Smooth muscle cell (in vitro differentiated cells): ENCODE measurements around the gene JPH3. TPM values are rescaled to one million over a fixed set of nuclear protein-coding genes. Genes with fewer than 3 reads are reported as not detected.

Experiments
- DNase-seq: peaks from one replicate; lab custom pipeline; 2025; ENCODE audit not compliant: unreplicated experiment; lab: John Stamatoyannopoulos, UW
- H2AFZ ChIP-seq: fragments of 200-600 bp; sonication (generic); 2 replicates; pipeline ENCODE4 v1.6.0; 2016; ENCODE audit warnings: antibody characterized with exemption, low read depth, mild to moderate bottlenecking
- H3F3A ChIP-seq: fragments of 200-600 bp; sonication (generic); 2 replicates; pipeline ENCODE4 v1.6.0; 2017; ENCODE audit warnings: antibody characterized with exemption, low read depth
- H3K27ac ChIP-seq: fragments of 200-600 bp; sonication (generic); 2 replicates; pipeline ENCODE4 v1.5.1; 2016; ENCODE audit warnings: low read depth, mild to moderate bottlenecking
- H3K27me3 ChIP-seq: fragments of 200-600 bp; sonication (generic); 2 replicates; pipeline ENCODE4 v1.6.1; 2016; ENCODE audit warnings: low read depth, mild to moderate bottlenecking
- H3K36me3 ChIP-seq: fragments of 200-600 bp; sonication (generic); 2 replicates; pipeline ENCODE4 v1.5.1; 2016; ENCODE audit warnings: low read depth
- H3K4me1 ChIP-seq: fragments of 200-600 bp; sonication (generic); 2 replicates; pipeline ENCODE4 v1.5.1; 2016; ENCODE audit warnings: low read depth
- H3K4me2 ChIP-seq: fragments of 200-600 bp; sonication (generic); 2 replicates; pipeline ENCODE4 v1.6.0; 2016; ENCODE audit warnings: mild to moderate bottlenecking
- H3K4me3 ChIP-seq: fragments of 200-600 bp; sonication (generic); 2 replicates; pipeline ENCODE4 v1.5.1; 2016; ENCODE audit warnings: mild to moderate bottlenecking
- H3K79me2 ChIP-seq: fragments of 200-600 bp; sonication (generic); 2 replicates; pipeline ENCODE4 v1.6.0; 2016; ENCODE audit warnings: low read depth, mild to moderate bottlenecking
- H3K9ac ChIP-seq: fragments of 200-600 bp; sonication (generic); 2 replicates; pipeline ENCODE4 v1.6.0; 2016; ENCODE audit warnings: low read depth
- H3K9me3 ChIP-seq: fragments of 200-600 bp; sonication (generic); replicated peaks from 2 replicates; pipeline ENCODE4 v1.5.1; 2016; ENCODE audit warnings: low read depth
- H4K20me1 ChIP-seq: fragments of 200-600 bp; sonication (generic); 2 replicates; pipeline ENCODE4 v1.6.0; 2016; ENCODE audit warnings: low read depth
- WGBS: methylation state at CpG from one replicate; pipeline ENCODE4 v1.1.7; 2016; ENCODE audit warnings: low lambda C conversion rate; 5-methylcytosine and 5-hydroxymethylcytosine counted together
- polyA plus RNA-seq: library from polyadenylated mRNA; unstranded; fragments of >200 nt; fragmentation: Nextera tagmentation; extraction: Ambion mirVana; gene quantifications from 2 replicates; pipeline ENCODE4 v1.2.1, GENCODE V29; 2016
- total RNA-seq: library from RNA; depleted of rRNA; stranded (reverse); fragments of >200 nt; gene quantifications from 2 replicates; pipeline ENCODE4 v1.2.3, GENCODE V29; 2014
- TF ChIP-seq, protein P1 (sequence below): fragments of 200-600 bp; sonication (generic); IDR thresholded peaks from 2 replicates; pipeline ENCODE4 v1.5.1; 2017; ENCODE audit warnings: borderline replicate concordance, mild to moderate bottlenecking, antibody characterized with exemption; ENCODE audit not compliant: insufficient read depth, poor library complexity, severe bottlenecking

JPH3 gene
- total and polyA plus RNA-seq, 2 experiments from 2014 or later: 2.1 to 2.4 TPM

- no peak overlapping the region for H3K27ac ChIP-seq
- no peak overlapping the region for H3K9ac ChIP-seq
- H2AFZ ChIP-seq: no peak overlapping the region
- no peaks in the 10 kb centered on the region for H3K36me3 ChIP-seq
- TF ChIP-seq, protein P1, sequence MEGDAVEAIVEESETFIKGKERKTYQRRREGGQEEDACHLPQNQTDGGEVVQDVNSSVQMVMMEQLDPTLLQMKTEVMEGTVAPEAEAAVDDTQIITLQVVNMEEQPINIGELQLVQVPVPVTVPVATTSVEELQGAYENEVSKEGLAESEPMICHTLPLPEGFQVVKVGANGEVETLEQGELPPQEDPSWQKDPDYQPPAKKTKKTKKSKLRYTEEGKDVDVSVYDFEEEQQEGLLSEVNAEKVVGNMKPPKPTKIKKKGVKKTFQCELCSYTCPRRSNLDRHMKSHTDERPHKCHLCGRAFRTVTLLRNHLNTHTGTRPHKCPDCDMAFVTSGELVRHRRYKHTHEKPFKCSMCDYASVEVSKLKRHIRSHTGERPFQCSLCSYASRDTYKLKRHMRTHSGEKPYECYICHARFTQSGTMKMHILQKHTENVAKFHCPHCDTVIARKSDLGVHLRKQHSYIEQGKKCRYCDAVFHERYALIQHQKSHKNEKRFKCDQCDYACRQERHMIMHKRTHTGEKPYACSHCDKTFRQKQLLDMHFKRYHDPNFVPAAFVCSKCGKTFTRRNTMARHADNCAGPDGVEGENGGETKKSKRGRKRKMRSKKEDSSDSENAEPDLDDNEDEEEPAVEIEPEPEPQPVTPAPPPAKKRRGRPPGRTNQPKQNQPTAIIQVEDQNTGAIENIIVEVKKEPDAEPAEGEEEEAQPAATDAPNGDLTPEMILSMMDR: no peak
- WGBS: 87% methylated on average over 21 of the region's 21 CpGs
- DNase-seq: no peak
- no peaks in the 10 kb centered on the region for H4K20me1 ChIP-seq
- H3K4me1 ChIP-seq: no peaks in the 10 kb centered on the region
- H3K27me3 ChIP-seq: peaks cover 31% of the 10 kb centered on the region
- no peak overlapping the region for H3K4me3 ChIP-seq
- no peaks in the 10 kb centered on the region for H3K79me2 ChIP-seq
- no peaks in the 10 kb centered on the region for H3F3A ChIP-seq
- no peaks in the 10 kb centered on the region for H3K9me3 ChIP-seq
- no peak overlapping the region for H3K4me2 ChIP-seq
Observed at GRCh38 chr16:87592018-87592712, 10.1 kb upstream of the JPH3 start.

DNA sequence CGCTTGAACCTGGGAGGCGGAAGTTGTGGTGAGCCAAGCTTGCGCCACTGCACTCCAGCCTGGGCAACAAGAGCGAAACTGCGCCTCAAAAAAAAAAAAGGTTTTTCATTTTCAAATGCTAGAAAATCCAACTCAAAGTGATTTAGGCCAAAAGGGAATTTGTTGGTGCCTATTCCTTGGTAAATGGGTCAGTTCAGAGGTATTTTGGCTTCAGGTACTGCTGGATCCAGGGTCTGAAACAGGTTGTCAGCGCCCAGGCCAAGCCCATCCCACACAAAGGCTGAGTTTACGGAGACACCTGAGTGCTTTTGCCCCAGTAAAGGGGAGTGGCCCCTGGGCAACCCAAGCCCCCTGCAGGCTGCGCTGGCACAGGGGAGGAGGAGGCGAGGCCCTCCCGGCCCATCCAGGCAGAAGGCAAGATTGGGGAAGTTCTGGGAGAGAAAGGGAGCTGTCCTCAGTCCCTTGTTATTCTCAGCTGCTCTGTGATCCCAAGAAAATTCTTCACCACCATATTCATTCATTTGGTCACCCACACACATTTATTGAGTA lies 8.5 kb upstream of the JPH3 start:
- no peak for DNase-seq
- H2AFZ ChIP-seq: no peak overlapping the region
- no peaks in the 10 kb centered on the region for H3K79me2 ChIP-seq
- H3K9me3 ChIP-seq: no peaks in the 10 kb centered on the region
- H3K27ac ChIP-seq: no peak overlapping the region
- no peaks in the 10 kb centered on the region for H4K20me1 ChIP-seq
- H3F3A ChIP-seq: no peaks in the 10 kb centered on the region
- H3K9ac ChIP-seq: no peak overlapping the region
- 96% methylated on average over 10 of the region's 10 CpGs for WGBS
- no peaks in the 10 kb centered on the region for H3K4me1 ChIP-seq
- no peak overlapping the region for H3K4me2 ChIP-seq
- H3K4me3 ChIP-seq: no peak overlapping the region
- TF ChIP-seq, protein P1: no peak
- peaks cover 32% of the 10 kb centered on the region for H3K27me3 ChIP-seq
- no peaks in the 10 kb centered on the region for H3K36me3 ChIP-seq

DNA sequence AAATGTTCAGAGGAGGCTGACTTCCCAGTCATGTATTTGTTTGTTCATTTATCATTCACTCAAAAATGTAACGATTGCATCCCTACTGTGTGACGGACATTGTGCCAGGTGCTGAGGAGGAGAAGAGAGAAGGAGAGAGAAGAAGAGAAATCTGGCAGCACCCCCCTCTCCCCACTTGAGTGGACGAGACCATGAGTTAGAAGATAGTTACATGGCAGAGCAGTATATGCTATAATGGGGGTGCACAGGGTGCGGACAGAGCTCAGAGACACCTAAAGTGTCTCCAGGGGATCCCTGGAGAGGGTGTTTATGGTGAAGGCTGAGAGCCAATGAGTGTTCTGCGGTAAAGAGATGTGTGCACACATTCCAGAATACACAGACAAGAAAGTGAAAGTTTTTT lies 6.6 kb upstream of the JPH3 start:
- WGBS: 86% methylated on average over 5 of the region's 5 CpGs
- peaks cover 33% of the 10 kb centered on the region for H3K27me3 ChIP-seq
- H3K9ac ChIP-seq: no peak overlapping the region
- H3K79me2 ChIP-seq: no peaks in the 10 kb centered on the region
- no peaks in the 10 kb centered on the region for H3K4me1 ChIP-seq
- no peak overlapping the region for H3K27ac ChIP-seq
- no peak overlapping the region for H3K4me2 ChIP-seq
- H3K9me3 ChIP-seq: no peaks in the 10 kb centered on the region
- H3K36me3 ChIP-seq: no peaks in the 10 kb centered on the region
- H3K4me3 ChIP-seq: no peak overlapping the region
- no peaks in the 10 kb centered on the region for H3F3A ChIP-seq
- TF ChIP-seq, protein P1: no peak
- no peaks in the 10 kb centered on the region for H4K20me1 ChIP-seq
- no peak for DNase-seq
- no peak overlapping the region for H2AFZ ChIP-seq
